ENCODE results near the gene C1orf21. TPM values are rescaled to one million over a fixed set of nuclear protein-coding genes. Genes with fewer than 3 reads are reported as not detected.
"Not testable (repeated sequence)": the region's sequence is repeated elsewhere in the genome, so short reads cannot be mapped to it uniquely, and the experiment has no call there.

C1orf21 gene
- total RNA-seq, 1 experiment from 2014 or later: 7.5 TPM

DNA sequence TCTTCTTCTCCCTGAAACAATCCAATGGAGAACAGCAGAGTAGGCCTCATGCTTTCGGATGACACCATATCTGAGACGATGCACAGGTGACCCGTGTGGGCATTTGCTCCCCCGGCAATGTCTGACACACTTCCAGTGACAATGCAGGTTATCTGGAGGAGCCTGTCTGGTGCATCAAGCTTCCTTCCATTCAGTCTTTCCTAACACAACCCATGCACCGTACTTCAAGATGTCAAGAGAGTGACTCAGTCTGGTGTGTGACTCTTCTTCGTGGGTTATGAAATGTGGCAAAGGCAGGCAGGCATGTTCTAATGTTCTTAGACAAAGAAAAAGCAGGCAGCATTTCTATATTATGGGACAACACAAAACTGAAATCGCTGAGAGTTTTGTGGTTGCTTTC, 208.8 kb downstream of the C1orf21 start:
- no peak overlapping the region for H3K27ac ChIP-seq
- no peaks in the 10 kb centered on the region for H3K36me3 ChIP-seq
- no peaks in the 10 kb centered on the region for H3K27me3 ChIP-seq
- no peaks in the 10 kb centered on the region for H3K9me3 ChIP-seq (replicated peaks)
- no peaks in the 10 kb centered on the region for H3K4me1 ChIP-seq
- no peak for DNase-seq
- no peak overlapping the region for H3K4me3 ChIP-seq

DNA sequence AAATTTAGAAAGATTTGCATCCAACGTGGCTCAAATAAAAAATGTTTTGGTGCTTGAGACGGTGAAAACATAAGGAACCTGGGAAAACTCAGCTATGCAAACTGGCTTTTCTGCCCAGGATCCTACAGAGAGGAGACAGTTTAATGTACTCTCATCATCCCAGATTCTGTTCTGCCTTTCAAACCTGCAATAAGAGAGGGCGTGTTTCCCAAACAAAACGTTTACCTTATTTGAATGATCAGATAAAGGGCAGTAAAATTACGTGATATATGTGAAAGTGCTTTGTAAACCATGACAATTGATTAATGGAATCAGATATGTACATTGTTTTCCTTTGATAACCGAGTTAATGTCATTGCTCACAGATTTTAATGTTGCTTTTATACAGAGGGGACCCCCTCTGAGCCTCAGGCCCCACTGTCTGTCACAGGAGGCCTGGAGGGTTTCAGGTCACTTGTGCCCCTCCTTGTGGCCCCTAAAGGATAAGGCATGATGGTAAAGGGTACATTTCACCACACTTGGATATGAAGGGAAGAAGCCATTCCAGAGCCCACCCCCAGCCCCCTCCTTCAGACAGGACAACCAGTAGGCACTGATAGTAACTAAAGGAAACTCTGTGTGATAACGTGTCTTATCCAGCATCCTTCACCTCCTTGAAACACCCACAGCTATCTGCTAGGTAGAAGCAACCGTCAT, 210.3 kb downstream of the C1orf21 start:
- H3K27me3 ChIP-seq: no peaks in the 10 kb centered on the region
- H3K4me1 ChIP-seq: no peaks in the 10 kb centered on the region
- H3K9me3 ChIP-seq (replicated peaks): no peaks in the 10 kb centered on the region
- no peak for DNase-seq
- H3K36me3 ChIP-seq: no peaks in the 10 kb centered on the region
- no peak overlapping the region for H3K27ac ChIP-seq
- no peak overlapping the region for H3K4me3 ChIP-seq

DNA sequence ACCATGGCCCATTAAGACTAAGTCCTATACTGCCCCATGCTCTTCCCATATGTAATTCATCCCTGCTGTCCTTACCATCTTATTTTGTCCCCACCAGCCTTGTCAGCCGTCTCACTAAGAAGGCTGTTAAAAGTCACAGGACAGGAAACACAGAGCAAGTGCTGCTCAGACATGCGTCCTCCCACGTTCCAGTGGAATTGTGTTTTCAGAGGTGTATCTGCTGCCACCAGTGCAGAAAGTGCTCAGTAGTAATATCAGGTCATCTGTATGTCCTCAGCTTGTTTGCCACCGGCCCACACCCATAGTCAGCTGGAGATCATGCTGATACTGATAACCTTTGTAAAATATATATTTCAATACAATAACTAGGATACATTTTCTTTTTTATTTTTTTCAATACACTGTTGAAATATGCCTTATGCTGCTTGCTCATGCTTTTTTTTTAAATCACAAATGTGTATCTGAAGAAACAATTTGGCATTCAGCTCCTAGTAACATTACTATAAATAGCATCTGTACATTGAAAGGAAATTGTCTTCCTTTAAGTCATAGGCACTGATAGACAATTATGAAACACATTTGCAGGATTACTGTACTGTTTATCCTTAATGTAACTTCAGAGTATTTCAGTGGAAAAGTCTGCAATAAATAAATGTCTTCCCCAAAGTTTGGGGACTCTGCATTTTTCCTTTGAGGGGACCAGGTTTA, 211.0 kb downstream of the C1orf21 start:
- H3K4me3 ChIP-seq: no peak overlapping the region
- DNase-seq: no peak
- H3K36me3 ChIP-seq: no peaks in the 10 kb centered on the region
- no peaks in the 10 kb centered on the region for H3K9me3 ChIP-seq (replicated peaks)
- no peaks in the 10 kb centered on the region for H3K27me3 ChIP-seq
- no peaks in the 10 kb centered on the region for H3K4me1 ChIP-seq
- no peak overlapping the region for H3K27ac ChIP-seq

DNA sequence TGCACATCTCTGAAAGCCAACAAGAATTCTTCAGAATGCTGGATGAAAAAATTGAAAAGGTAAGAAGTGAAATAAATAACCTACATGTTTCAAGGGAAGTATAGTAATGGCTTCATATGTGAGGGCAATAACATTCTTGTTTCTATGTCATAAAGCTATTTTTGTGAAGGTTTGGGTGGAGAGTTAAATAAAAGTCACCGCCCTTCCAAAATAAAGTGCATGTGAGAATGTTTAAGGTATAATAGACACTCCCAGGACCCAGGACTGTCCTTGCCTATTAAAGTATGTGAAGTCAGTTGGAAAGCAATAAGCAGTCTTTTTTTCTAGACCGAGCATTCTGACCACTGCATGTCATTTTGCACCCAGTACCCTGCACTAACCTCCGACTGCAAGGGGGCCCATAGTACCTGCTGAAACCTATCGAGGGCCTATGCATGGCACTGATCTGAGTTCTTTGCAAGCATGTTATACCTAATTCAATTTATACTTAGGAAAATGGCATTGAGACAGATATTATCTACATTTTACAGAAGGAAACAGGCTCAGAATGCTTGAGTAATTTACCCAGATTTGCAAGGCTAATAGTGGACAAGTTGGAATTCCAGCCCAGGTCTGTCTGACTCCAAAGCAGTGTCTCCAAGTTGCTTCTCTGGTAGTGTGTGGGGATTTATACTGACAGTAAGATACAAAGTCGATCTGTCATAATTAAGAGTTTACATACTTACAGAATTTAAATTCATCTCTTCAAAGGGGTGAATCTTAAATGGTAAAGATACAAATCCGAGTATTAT, 211.8 kb downstream of the C1orf21 start:
- H3K36me3 ChIP-seq: no peaks in the 10 kb centered on the region
- no peak for DNase-seq
- no peak overlapping the region for H3K4me3 ChIP-seq
- H3K9me3 ChIP-seq (replicated peaks): no peaks in the 10 kb centered on the region
- H3K27ac ChIP-seq: no peak overlapping the region
- no peaks in the 10 kb centered on the region for H3K27me3 ChIP-seq
- no peaks in the 10 kb centered on the region for H3K4me1 ChIP-seq

DNA sequence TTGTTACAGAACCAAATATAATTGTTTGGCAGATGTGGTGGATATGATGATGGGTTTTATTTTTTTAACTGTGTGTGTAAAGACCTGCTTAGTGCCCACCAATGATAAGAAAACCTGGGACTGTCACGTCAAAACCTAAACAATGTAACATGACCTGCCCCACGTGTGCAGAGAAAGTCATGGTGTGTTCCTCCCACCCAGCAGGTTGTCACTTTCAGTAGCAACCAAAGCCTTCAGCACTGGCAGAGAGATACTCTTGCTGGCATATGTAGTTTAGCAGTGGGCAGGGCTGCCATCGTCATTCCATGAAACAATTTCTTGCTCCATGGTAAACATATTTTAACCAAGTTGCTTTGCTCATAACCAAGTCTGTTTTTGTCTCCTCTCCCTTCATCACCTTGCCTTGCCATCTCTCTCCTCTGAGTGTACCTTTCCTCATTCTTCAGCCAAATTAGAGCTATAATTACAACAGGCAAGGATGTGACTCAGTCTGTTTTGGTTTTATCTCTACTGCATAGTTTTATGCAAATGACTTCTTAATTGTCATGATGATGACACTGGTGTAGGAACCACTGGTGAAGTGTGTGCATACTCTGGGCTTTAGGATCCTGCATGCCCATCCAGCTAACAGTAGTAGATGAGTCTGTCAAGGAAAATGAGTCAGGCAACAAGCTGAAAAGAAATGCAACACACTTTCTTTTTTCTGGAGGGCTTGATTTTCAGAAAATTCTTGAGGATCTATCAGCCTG, 217.5 kb downstream of the C1orf21 start:
- DNase-seq: no peak
- no peaks in the 10 kb centered on the region for H3K4me1 ChIP-seq
- no peaks in the 10 kb centered on the region for H3K36me3 ChIP-seq
- no peak overlapping the region for H3K4me3 ChIP-seq
- H3K27ac ChIP-seq: no peak overlapping the region
- no peaks in the 10 kb centered on the region for H3K9me3 ChIP-seq (replicated peaks)
- no peaks in the 10 kb centered on the region for H3K27me3 ChIP-seq

DNA sequence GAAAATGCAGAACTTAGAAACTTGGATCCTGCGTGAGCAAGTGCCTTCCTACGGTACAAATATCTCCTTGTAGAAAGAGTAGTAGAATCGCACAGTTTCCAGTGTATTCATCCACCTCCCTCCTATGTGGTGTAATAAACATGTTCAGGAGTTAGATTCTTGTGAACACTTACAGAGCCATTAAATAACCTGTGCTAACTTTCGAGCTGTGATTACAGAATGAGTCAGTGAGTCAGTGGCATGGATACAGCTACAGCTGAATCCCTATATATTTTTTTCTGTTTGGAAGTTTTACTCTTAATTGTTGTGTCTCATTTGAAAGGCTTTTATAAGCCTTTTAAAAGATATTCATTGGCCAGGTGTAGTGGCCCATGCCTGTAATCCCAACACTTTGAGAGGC, 219.1 kb downstream of the C1orf21 start:
- Histone ChIP-seq H3K27ac (no peak overlapping the region), H3K36me3 (no peaks in the 10 kb centered on the region), H3K9me3 (replicated peaks) (no peaks in the 10 kb centered on the region), H3K4me3 (no peak overlapping the region), H3K27me3 (no peaks in the 10 kb centered on the region), H3K4me1 (no peaks in the 10 kb centered on the region)
- DNase-seq: no peak

DNA sequence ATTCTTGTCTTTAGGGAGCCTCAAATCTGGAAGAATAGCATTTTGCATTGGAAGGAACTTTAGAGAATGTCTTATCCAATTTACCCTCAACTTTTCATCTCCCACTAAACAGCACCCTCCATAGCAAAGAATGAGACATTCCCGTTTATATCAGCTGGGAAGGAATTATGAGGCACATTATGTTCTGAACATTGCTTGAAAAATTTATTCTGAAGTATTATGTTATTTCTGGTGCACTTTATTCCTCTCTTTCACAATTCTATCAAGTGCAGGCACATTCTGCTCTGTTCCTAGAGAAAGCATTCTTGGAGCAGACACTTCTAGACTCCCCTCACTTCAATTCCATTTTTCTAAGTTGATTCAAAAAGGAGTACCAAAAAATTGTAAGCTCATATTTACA, 220.0 kb downstream of the C1orf21 start:
- no peak for DNase-seq
- H3K9me3 ChIP-seq (replicated peaks): no peaks in the 10 kb centered on the region
- H3K4me3 ChIP-seq: no peak overlapping the region
- H3K4me1 ChIP-seq: no peaks in the 10 kb centered on the region
- no peaks in the 10 kb centered on the region for H3K27me3 ChIP-seq
- no peaks in the 10 kb centered on the region for H3K36me3 ChIP-seq
- no peak overlapping the region for H3K27ac ChIP-seq

DNA sequence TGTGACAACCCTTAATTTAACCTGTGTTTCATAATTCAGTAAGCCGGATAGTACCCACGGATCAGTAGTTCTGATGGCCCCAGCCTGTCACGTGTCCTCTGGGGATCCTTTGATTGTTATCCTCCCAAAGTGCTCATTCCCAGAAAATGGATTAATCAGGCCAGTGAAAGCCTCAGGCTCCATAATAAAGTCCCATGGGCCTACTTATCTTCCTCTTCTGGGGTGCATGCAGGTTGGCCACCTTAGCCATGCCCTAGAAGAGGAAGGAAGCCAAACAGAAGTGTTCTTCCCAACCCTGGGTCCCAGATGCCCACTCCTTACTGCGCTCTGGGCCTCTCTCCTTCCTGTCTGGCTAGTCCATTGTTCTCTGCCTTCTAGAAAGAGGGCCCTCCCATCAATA, 221.8 kb downstream of the C1orf21 start:
- Histone ChIP-seq H3K4me3 (no peak overlapping the region), H3K36me3 (no peaks in the 10 kb centered on the region), H3K27ac (no peak overlapping the region), H3K27me3 (no peaks in the 10 kb centered on the region), H3K9me3 (replicated peaks) (no peaks in the 10 kb centered on the region), H3K4me1 (no peaks in the 10 kb centered on the region)
- no peak for DNase-seq

DNA sequence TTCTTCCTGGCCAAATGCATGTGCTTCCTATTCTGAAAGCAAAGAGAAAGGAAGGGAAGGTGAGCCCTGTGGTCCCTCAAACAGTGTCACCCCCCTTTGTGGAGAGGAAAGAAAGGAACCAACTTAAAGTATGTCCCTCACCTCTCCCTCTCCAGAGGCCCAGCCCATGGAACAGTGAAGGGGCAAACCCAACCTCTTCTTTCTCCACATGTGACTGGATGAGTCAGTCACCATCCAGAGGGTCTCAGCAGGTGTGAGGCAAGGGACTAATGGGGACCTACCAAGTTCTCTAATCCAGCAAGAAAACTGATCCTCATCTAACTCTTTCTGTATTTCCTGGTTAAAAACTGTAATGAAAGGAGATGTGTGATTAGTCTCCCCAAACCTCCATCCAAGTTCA, 222.2 kb downstream of the C1orf21 start:
- H3K4me1 ChIP-seq: no peaks in the 10 kb centered on the region
- no peaks in the 10 kb centered on the region for H3K9me3 ChIP-seq (replicated peaks)
- H3K36me3 ChIP-seq: no peaks in the 10 kb centered on the region
- no peaks in the 10 kb centered on the region for H3K27me3 ChIP-seq
- no peak overlapping the region for H3K4me3 ChIP-seq
- DNase-seq: peak in 1 of 2 experiments; percentile 9
- no peak overlapping the region for H3K27ac ChIP-seq

DNA sequence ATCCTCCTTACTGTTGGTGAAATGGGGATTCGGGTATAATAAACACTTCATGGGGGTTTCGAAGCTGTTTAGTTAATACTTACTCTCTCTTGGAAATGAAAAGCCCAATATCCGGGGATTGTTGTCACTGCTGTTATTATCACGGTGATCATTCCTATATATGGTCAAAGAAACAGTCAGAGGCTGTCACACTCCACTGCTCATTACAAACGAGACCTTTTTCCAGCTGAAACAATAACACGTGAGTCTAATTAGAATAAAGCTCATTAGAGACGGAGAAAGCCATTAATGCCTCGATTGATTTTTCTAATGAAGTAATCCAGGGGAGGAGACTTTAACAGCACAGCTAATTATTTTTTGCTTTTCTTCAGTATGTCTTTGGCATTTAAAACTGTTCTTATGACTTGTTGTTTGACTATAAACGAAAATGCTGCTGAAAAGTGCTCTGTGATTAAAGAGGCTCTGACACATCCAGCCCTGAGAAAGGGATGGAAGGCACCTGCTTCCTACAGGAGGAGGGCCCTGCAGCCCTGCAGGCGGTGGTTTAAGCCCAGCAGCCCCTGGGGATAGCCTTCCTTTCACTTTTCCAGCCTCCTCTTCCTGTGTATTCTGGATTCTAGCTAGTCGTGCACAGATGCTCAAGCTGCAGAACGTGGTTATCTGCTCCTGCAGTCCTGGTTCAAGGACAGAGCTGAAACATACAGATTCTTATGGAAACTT, 224.2 kb downstream of the C1orf21 start:
- Histone ChIP-seq H3K9me3 (replicated peaks) (no peaks in the 10 kb centered on the region), H3K36me3 (no peaks in the 10 kb centered on the region), H3K4me1 (no peaks in the 10 kb centered on the region), H3K27ac (no peak overlapping the region), H3K4me3 (no peak overlapping the region), H3K27me3 (no peaks in the 10 kb centered on the region)
- peak in 1 of 2 experiments; percentile 13 for DNase-seq

DNA sequence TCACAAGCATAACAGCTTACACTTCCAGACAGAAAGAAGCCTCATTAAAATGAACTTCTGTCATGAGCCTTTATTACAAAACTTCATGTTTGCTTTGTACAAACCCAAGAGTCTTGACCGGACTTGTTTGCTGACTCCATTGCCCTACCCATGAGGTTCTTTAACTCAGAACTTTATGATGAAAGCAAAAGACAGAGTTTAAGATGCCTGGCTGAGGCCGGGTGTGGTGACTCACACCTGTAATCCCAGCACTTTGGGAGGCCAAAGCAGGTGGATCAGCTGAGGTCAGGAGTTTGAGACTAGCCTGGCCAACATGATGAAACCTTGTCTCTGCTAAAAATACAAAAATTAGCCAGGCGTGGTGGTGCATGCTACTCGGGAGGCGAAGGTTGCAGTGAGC, 225.4 kb downstream of the C1orf21 start:
- not testable (repeated sequence) for H3K4me3 ChIP-seq; H3K36me3 ChIP-seq; H3K27me3 ChIP-seq; H3K4me1 ChIP-seq; DNase-seq; H3K27ac ChIP-seq; H3K9me3 ChIP-seq (replicated peaks)

DNA sequence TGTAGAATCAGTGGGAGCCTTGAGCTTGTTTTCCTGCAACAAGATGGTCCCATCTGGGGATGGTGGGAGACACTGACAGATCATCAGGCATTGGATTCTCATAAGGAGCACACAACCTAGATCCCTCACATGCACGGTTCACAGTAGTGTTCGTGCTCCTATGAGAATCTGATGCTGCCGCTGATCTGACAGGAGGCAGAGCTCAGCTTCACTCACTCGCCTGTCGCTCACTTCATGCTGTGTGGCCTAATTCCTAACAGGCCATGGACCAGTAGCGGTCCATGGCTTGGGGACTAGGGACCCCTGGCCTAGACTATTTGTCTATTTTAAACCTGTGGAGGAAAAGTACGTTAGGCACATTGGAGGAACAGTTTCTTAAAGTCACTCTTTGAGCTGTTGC, 227.8 kb downstream of the C1orf21 start:
- H3K36me3 ChIP-seq: no peaks in the 10 kb centered on the region
- no peak overlapping the region for H3K4me3 ChIP-seq
- no peaks in the 10 kb centered on the region for H3K27me3 ChIP-seq
- H3K4me1 ChIP-seq: no peaks in the 10 kb centered on the region
- no peak overlapping the region for H3K27ac ChIP-seq
- H3K9me3 ChIP-seq (replicated peaks): no peaks in the 10 kb centered on the region
- DNase-seq: no peak

DNA sequence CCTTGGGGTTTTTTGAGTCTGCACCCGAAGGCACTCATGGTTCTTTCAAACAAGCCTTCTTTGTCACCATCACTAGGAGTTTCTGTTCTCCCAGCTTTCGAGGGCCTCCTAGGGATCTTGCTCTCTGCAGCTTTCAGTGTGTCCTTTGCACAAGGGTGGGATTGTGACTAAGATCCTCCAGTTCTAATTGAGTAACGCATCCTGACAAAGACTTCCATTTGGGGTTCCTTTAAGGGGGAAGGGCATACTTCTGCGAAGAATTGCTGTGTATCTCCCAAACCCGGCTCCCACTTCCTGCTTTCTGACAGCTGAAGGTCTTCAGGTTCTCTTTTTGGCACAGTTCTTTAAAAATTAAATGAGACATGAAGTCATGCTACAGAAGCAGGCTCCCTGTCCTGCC, 228.5 kb downstream of the C1orf21 start:
- H3K4me1 ChIP-seq: no peaks in the 10 kb centered on the region
- no peak overlapping the region for H3K4me3 ChIP-seq
- H3K27ac ChIP-seq: no peak overlapping the region
- H3K9me3 ChIP-seq (replicated peaks): no peaks in the 10 kb centered on the region
- H3K27me3 ChIP-seq: no peaks in the 10 kb centered on the region
- DNase-seq: no peak
- no peaks in the 10 kb centered on the region for H3K36me3 ChIP-seq

DNA sequence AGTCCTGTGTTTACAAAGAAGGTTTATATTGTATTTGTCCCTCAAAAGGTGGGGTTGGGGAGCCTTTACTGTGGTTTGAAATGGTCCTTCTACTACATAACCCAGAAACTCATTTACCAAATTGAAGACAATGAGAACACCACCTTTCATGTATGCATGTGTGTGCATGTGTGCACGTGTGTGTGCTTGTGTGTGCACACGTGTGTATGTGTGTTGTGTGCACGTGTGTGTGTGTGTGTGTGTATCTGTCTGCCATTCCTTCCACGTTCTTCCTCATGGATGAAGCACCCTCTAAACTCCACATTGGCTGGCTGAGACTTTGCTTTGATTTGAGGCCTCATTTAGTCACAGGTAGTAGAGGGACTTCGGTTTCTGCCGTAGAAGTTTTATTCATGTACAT, 229.7 kb downstream of the C1orf21 start:
- Histone ChIP-seq H3K36me3 (no peaks in the 10 kb centered on the region), H3K9me3 (replicated peaks) (no peaks in the 10 kb centered on the region), H3K27ac (no peak overlapping the region), H3K27me3 (no peaks in the 10 kb centered on the region), H3K4me3 (no peak overlapping the region), H3K4me1 (peaks cover 8% of the 10 kb centered on the region)
- DNase-seq: no peak

Measured in SJCRH30 (cell line).